ENCODE data around the gene CFAP54. TPM values are rescaled to one million over a fixed set of nuclear protein-coding genes. Genes with fewer than 3 reads are reported as not detected.

CFAP54 gene
- total RNA-seq, 1 donor from 2014 or later: 1.2 TPM

- DNase-seq (ENCODE audit: low spot score) (no peak), ATAC-seq (no peak)
- intact Hi-C loops (cut with DNase I): no loop called here
Observed at GRCh38 chr12:96897421-96897820, 408.0 kb downstream of the CFAP54 start.

DNA sequence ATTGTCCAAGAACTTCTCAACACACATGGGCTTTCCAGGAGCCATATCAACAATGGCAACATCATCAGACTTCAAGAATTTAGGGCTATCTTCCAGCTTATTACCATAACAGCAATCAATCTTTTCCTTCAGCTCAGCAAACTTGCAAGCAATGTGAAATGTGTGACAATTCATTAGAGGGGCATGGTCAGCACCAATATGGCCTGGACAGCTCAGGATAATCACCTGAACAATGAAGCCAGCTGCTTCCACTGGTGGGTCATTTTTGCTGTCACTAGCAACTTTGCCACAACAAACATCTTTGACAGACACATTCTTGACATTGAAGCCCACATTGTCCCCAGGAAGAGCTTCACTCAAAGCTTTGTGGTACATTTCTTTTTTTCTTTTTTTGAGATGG lies 411.8 kb downstream of the CFAP54 start:
- ATAC-seq: no peak
- DNase-seq (ENCODE audit: low spot score): no peak
- intact Hi-C loops (cut with DNase I): no loop called here

DNA sequence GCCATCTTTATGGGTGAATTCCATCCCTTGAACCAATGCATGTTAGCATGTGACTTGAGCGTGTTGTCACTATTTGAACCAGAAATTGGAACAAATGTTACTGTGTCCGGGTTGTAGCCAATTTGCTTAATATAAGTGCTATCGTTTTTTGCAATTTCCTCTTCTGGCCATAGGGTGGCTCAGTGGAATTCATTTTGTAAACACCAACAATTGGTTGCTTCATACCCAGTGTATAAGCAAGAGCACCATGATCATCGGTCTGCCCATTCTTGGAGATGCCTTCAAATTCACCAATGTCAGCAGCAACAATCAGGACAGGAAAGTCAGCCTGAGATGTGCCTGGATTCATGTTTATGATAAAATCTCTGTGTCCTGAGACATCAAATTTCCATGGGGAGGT lies 412.7 kb downstream of the CFAP54 start:
- ATAC-seq: no peak
- no peak for DNase-seq (ENCODE audit: low spot score)
- intact Hi-C loops (cut with DNase I): no loop called here

DNA sequence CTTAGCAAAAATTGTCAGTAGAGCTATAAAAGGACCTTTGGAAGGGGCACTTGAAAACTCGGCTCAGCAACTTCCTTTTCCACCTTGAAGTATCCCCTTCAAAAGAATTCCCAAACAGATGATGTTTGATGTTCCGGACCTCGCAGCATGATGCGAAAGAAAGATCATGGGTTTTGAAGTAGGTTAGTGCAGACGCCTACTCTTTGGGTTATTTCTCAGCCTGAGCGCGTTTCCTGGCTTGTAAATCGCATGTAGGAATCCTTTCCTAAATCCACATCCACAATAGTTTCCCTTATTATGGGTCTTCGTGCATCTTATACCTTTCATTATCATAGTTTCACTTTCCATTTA lies 417.1 kb downstream of the CFAP54 start:
- ATAC-seq (peak; percentile 6), DNase-seq (ENCODE audit: low spot score) (no peak)
- intact Hi-C loops (cut with DNase I): loop anchor here (5.0 kb wide), 1 partner anchor 869 kb away; the partner anchor contains the start of gene LTA4H

DNA sequence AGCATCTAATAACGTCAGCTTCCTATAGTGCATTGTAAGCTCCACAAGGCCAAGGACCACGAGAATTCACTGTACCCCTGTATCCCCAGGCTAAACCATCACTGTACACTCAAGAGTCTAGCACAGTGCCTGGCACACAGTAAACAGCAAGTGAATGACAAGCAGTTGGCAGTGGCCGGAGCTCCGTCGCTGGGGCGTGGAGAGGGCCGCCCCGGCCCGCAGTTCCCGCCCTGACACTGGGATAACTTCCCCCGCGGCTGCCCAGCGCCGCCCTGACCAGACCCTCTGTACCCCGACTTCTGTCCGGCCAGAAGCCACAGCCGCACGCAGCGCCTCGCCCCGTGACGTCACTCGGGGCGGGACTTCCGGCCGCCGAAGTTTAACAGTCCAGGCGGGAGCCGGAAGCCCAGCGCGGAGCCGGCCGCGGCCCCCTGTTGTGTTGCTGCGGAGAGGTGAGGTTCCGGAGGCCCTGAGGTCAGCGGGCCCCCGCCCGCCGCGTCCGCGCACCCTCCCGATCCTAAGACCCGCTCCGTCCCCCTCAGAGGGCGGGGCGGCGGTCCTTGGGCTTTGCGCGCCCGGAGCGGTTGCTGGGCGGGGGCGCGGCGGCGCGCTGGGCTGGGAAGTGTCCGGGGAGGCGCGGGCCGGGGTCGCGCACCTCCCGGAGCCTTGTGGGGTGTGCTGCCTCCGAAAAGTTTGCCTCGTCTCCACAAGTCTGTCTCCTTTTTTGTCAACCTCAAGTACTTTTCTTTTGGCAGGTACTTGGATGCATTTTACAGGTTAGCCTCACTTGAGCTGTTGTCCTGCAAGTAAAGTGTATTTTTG lies 417.7 kb downstream of the CFAP54 start, which contains the start of gene NEDD1:
NEDD1 (plus strand) TSS at position 409 of the 822 bp plus-strand sequence. CDS start 2,503 bp downstream, outside the sequence.
- DNase-seq (ENCODE audit: low spot score): peak; percentile 92
- ATAC-seq: peak; percentile 97
- intact Hi-C loops (cut with DNase I): loop anchor here (5.0 kb wide), 1 partner anchor 870 kb away; the partner anchor contains the start of gene LTA4H

GRCh38 chr12:96907671-96908422 lies 418.5 kb downstream of the CFAP54 start:
- DNase-seq (ENCODE audit: low spot score) (no peak), ATAC-seq (peak; percentile 51)
- intact Hi-C loops (cut with DNase I): loop anchor here (5.0 kb wide), 1 partner anchor 871 kb away; the partner anchor contains the start of gene LTA4H

DNA sequence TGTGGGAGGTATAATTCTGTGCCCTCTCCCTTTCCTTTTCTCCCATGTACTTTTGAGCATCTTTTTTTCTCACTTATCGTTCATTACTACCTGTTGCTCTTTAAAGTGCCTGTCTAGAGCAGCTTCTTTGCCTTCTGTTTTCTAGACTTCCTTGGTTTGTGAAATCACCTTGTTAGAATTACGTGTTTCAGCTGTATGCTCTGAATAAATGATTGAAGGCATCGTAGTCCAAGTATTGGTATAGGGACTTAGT lies 419.0 kb downstream of the CFAP54 start:
- no peak for ATAC-seq
- intact Hi-C loops (cut with DNase I): loop anchor here (5.0 kb wide), 1 partner anchor 871 kb away; the partner anchor contains the start of gene LTA4H

DNA sequence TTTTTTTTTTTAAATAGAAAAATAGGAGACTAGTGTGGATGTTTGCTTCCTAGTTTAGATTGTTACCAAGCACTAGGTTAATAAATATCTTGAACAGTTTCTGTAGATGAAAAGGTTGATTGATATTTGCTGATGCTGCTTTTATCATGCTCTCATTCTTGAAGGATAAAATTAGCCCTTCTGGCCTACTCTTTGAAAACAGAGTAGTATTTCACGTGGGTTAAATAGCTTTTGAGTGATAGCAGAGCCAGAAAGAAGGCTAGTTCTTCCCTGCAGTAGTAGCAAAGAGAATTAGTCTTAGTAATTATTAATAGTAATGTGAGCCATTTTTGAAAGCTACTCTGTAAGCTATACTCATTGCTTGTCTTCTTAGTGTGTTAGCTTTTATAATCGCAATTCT lies 422.9 kb downstream of the CFAP54 start:
- ATAC-seq (no peak), DNase-seq (ENCODE audit: low spot score) (no peak)
- intact Hi-C loops (cut with DNase I): no loop called here

More for the DNA sequence above, 419.0 kb downstream of the CFAP54 start:
- no peak for DNase-seq (ENCODE audit: low spot score)

GRCh38 chr12:96912943-96913342 lies 423.6 kb downstream of the CFAP54 start:
- no peak for DNase-seq (ENCODE audit: low spot score)
- no peak for ATAC-seq

DNA sequence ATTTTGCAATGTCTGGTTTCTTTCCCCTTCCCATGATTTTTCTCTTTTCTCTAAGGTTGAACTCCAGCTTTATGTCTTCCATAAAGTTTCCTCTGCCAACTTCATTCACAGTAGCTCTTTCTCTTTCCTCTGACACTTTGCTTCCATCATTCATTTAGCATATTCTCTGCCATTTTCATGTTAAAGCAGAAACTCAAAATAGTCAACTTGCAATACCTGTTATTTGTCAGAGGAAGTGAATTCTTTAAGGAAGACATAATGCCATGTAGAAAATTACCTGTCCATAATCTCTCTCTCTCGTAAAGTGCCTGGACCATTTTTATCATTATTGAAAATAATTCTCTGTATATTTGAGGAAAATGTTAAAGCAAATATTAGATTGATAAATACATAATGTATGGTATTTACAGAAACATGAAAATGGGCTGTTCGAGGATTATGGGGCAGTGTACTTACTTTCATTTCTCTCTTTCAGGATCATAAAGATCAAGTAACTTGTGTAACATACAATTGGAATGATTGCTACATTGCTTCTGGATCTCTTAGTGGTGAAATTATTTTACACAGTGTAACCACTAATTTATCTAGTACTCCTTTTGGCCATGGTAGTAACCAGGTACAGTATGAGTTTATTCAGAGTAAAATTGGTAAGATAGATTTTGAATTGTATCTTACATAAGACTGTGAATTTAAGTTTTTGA lies 430.3 kb downstream of the CFAP54 start:
- ATAC-seq (no peak), DNase-seq (ENCODE audit: low spot score) (no peak)
- intact Hi-C loops (cut with DNase I): no loop called here

More at GRCh38 chr12:96912943-96913342, 423.6 kb downstream of the CFAP54 start:
- intact Hi-C loops (cut with DNase I): no loop called here

Other genes with a start within 250 kb of the CFAP54 start
- 77.6 TPM for gene CDK17, start 89.1 kb upstream of the CFAP54 start, total RNA-seq